Measurements from ENCODE around the gene CYCS.

GRCh38 chr7:25098096-25099046, 26.7 kb downstream of the CYCS start:
- TF ChIP-seq POLR2A (IDR thresholded peaks at IDR 0.05): no peak
- peak; percentile 53 to 90 (median 75) for TF ChIP-seq CTCF (IDR thresholded peaks at IDR 0.05)

Data from Peyer's patch (tissue), 4 donors.